Measurements from ENCODE around the gene PATZ1. TPM values are rescaled to one million over a fixed set of nuclear protein-coding genes. Genes with fewer than 3 reads are reported as not detected.

PATZ1 gene
- total RNA-seq, 2 experiments from 2014 or later, result 49.2 to 53.4 TPM

DNA sequence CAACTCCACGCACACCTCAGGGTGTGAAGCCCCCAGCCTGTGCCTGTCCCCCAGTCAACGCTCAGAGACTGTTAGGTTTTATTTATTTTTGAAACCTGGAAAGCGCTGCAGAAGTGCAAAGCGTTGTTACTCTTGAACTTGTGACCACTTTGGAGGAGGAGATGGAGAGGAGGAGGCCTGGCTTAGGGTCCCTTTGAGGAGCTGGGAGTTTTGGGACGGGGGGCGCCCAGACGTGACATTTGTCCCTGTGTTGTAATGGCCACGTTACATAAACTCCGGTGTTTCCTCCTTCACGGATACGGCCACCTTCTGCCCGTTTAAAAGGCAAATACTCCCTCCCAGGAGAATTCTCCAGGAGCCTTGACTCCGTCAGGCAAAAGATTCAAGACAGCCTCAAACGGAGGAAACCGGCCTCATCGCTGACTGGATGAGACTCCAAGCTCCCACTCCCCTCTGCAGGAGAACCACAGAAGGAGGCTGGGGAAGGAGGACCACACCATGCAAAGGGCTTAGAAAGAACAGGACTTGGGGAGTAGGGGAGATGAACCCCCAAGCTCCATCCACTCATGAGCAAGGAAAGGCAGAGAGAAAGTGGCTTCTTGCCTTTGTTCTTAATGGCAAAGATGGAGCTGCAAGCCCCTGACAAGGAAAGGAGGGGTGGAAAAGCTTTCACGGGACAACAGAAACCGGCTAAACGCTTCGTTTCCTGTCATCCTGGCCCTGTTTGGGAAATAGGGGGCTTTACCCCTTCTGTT, 54.5 kb downstream of the PATZ1 start:
- Histone ChIP-seq H3K27ac (ENCODE audit: low read depth, low read length, poor library complexity, severe bottlenecking) (peak overlapping the region; percentile 88), H3K9me2 (ENCODE audit: insufficient read depth, low read length) (no peaks in the 10 kb centered on the region), H3K4me1 (ENCODE audit: insufficient read depth, low read length, poor library complexity, severe bottlenecking) (peaks cover 67% of the 10 kb centered on the region), H3K4me2 (ENCODE audit: low read length) (peak overlapping the region; percentile 99), H3K4me3 (ENCODE audit: low read depth, low read length, poor library complexity, severe bottlenecking) (peak overlapping the region; percentile 72), H3K9me3 (ENCODE audit: low read length) (0 out of 2 replicates have a peak, but pooled peaks cover 5% of the 10 kb centered on the region), H3K79me2 (ENCODE audit: insufficient read depth, low read depth, low read length) (peaks cover 19% of the 10 kb centered on the region; the same call in 1 of the 2 replicates), H4K20me1 (ENCODE audit: insufficient read depth, low read length) (no peaks in the 10 kb centered on the region), H2AFZ (ENCODE audit: low read length) (peak overlapping the region; percentile 15; the same call in 1 of the 2 replicates), H3K36me3 (ENCODE audit: insufficient read depth, low read length) (no peaks in the 10 kb centered on the region)
- TF ChIP-seq EZH2phosphoT487 (IDR thresholded peaks at IDR 0.05; ENCODE audit: borderline replicate concordance, low read depth, low read length), result no peak
- TF ChIP-seq, protein P1, sequence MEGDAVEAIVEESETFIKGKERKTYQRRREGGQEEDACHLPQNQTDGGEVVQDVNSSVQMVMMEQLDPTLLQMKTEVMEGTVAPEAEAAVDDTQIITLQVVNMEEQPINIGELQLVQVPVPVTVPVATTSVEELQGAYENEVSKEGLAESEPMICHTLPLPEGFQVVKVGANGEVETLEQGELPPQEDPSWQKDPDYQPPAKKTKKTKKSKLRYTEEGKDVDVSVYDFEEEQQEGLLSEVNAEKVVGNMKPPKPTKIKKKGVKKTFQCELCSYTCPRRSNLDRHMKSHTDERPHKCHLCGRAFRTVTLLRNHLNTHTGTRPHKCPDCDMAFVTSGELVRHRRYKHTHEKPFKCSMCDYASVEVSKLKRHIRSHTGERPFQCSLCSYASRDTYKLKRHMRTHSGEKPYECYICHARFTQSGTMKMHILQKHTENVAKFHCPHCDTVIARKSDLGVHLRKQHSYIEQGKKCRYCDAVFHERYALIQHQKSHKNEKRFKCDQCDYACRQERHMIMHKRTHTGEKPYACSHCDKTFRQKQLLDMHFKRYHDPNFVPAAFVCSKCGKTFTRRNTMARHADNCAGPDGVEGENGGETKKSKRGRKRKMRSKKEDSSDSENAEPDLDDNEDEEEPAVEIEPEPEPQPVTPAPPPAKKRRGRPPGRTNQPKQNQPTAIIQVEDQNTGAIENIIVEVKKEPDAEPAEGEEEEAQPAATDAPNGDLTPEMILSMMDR (conservative IDR thresholded peaks at IDR 0.05; ENCODE audit: low read length), result no peak
- CTCF ChIA-PET (ENCODE audit: unreplicated experiment), result interaction anchor here (0.5 to 1.1 kb wide), 3 partner anchors 22 to 868 kb away, joined by 3 to 4 read pairs (median 4); no protein-coding TSS in a partner anchor
- intact Hi-C loops (cut with micrococcal nuclease; ENCODE audit: unreplicated experiment), result loop anchor here (1.0 to 5.0 kb wide), 6 partner anchors 22 to 854 kb away; partner anchors contain the start of gene LIMK2
- DNase-seq (ENCODE audit: low spot score), result peak; percentile 37
- POLR2A ChIA-PET, result interaction anchor here (0.6 to 4.9 kb wide), 5 partner anchors 10 to 200 kb away, joined by 3 to 18 read pairs (median 3); no protein-coding TSS in a partner anchor
- TSS peak; percentile 65 for BruUV-seq (replicated peaks)

DNA sequence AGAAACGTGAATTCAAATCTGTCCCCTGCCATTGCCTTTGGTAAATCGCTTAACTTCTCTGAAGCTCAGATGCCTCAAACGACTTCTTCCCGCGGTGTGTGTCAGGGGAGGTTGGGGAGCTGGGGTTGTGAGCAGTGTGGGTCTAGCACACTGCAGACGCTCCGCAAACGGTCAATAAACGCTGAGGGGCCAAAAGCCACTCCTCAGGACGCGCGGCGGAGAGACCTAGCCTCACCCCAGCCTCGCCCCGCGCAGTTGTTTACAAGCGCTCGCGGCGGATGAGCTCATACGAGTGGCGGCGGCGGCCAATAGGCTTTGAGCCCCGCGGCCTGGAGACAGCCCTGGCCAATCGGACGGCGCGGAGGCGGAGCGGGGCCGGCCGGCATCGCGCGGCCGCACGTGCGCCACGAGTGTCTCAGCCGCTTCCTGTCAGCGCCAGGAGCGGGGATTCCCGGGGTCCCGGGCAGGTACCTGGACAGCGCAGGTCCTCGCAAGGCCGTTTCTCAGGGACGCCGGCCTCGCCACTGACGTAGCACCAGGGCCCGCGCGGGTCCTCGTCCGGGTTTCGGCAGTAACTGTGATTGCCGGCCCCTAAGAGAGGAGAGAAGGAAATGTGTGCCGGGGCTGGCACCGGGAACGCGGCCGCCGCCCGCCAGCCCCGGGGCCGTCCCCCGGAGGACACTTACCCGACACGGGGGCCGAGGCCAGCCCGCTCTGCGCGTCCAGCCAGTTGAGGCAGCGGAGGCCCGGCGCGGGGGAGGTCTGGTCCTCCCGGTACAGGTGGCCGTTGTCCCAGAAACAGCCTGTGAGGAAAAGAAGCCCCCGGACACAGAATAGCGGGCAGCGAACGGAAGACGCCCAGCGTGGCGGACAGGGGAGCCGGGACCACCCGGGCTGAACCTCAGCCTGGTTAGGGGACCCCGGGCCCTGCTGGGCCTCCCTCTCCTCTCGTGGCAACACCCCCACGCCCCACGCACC, 55.4 kb downstream of the PATZ1 start:
- H3K36me3 ChIP-seq (ENCODE audit: insufficient read depth, low read length), result no peaks in the 10 kb centered on the region
- intact Hi-C loops (cut with micrococcal nuclease; ENCODE audit: unreplicated experiment), result loop anchor here (5.0 kb wide), 4 partner anchors 78 to 853 kb away; partner anchors contain the start of gene LIMK2
- CTCF ChIA-PET (ENCODE audit: unreplicated experiment), result interaction anchor here (0.6 kb wide), 2 partner anchors 206 to 1071 kb away, joined by 3 read pairs; no protein-coding TSS in a partner anchor
- 0 out of 2 replicates have a peak, but pooled peaks cover 5% of the 10 kb centered on the region for H3K9me3 ChIP-seq (ENCODE audit: low read length)
- no TSS peak for BruUV-seq (replicated peaks)
- no peaks in the 10 kb centered on the region for H3K9me2 ChIP-seq (ENCODE audit: insufficient read depth, low read length)
- peak overlapping the region; percentile 88 for H3K27ac ChIP-seq (ENCODE audit: low read depth, low read length, poor library complexity, severe bottlenecking)
- peaks cover 19% of the 10 kb centered on the region; the same call in 1 of the 2 replicates for H3K79me2 ChIP-seq (ENCODE audit: insufficient read depth, low read depth, low read length)
- peak; percentile 94 for DNase-seq (ENCODE audit: low spot score)
- TF ChIP-seq, protein P1 (conservative IDR thresholded peaks at IDR 0.05; ENCODE audit: low read length), result no peak
- TF ChIP-seq EZH2phosphoT487 (IDR thresholded peaks at IDR 0.05; ENCODE audit: borderline replicate concordance, low read depth, low read length), result no peak
- H3K4me2 ChIP-seq (ENCODE audit: low read length), result peak overlapping the region; percentile 99
- H2AFZ ChIP-seq (ENCODE audit: low read length), result 0 out of 2 replicates have a peak overlapping the region, but pooled peaks have one; percentile 45
- H4K20me1 ChIP-seq (ENCODE audit: insufficient read depth, low read length), result no peaks in the 10 kb centered on the region
- POLR2A ChIA-PET, result interaction anchor here (0.6 to 4.9 kb wide), 13 partner anchors 10 to 447 kb away, joined by 3 to 18 read pairs (median 4); partner anchors contain the start of genes LIMK2, MORC2, PATZ1 and TUG1
- peaks cover 67% of the 10 kb centered on the region for H3K4me1 ChIP-seq (ENCODE audit: insufficient read depth, low read length, poor library complexity, severe bottlenecking)
- peak overlapping the region; percentile 72 for H3K4me3 ChIP-seq (ENCODE audit: low read depth, low read length, poor library complexity, severe bottlenecking)

Measured in OCI-LY7 (cell line).